Natural killer cell (primary cell): ENCODE measurements around the gene PES1. TPM values are rescaled to one million over a fixed set of nuclear protein-coding genes. Genes with fewer than 3 reads are reported as not detected.
A peak's percentile ranks its signal among the peaks of the same experiment; 100 is the strongest.

Experiments used
- ATAC-seq, 3 donors: fragments of 150-1000 bp in 2 of 3; fragments of 200-7000 bp in 1 of 3; cut with Tn5 transposase; 1 replicate in 1 of 3; 2 replicates in 2 of 3; pipeline ENCODE4 v1.10.0; 2021; ENCODE audit warnings: mild to moderate bottlenecking in 2 of 3, moderate library complexity in 2 of 3
- DNase-seq, 2 donors: peaks; one replicate each; pipeline versions ENCODE4 v3.0.0 to v3.0.0-alpha.2; 2013 to 2021; ENCODE audit warnings: mixed read lengths in 1 of 2
- H3K27ac ChIP-seq: one replicate; pipeline ENCODE4 v1.5.1; 2013; ENCODE audit warnings: mild to moderate bottlenecking, low read length
- H3K27me3 ChIP-seq: one replicate; pipeline ENCODE4 v1.6.1; 2013; ENCODE audit warnings: low read length; ENCODE audit not compliant: control insufficient read depth, insufficient read depth
- H3K36me3 ChIP-seq: one replicate; pipeline ENCODE4 v1.6.1; 2013; ENCODE audit warnings: low read length; ENCODE audit not compliant: control insufficient read depth, insufficient read depth
- H3K4me1 ChIP-seq: one replicate; pipeline ENCODE4 v1.6.1; 2013; ENCODE audit warnings: low read length; ENCODE audit not compliant: control insufficient read depth, insufficient read depth
- H3K4me3 ChIP-seq: one replicate; pipeline ENCODE4 v1.5.1; 2013; ENCODE audit warnings: low read length
- H3K9me3 ChIP-seq: one replicate; pipeline ENCODE4 v1.6.1; 2013; ENCODE audit warnings: low read length; ENCODE audit not compliant: control insufficient read depth, insufficient read depth
- H3K27ac Mint-ChIP-seq, 2 donors: one replicate each; pipeline ENCODE4 v1.8.0; 2022; ENCODE audit warnings: mild to moderate bottlenecking in 2 of 2, mixed read lengths in 2 of 2, moderate library complexity in 1 of 2
- H3K27me3 Mint-ChIP-seq, 2 donors: one replicate each; pipeline ENCODE4 v1.8.0; 2022; ENCODE audit warnings: low read depth in 2 of 2, mixed read lengths in 2 of 2
- H3K36me3 Mint-ChIP-seq: one replicate; pipeline ENCODE4 v1.8.0; 2022; ENCODE audit warnings: mixed read lengths
- H3K4me1 Mint-ChIP-seq, 2 donors: one replicate each; pipeline ENCODE4 v1.8.0; 2022; ENCODE audit warnings: mixed read lengths in 2 of 2
- H3K4me3 Mint-ChIP-seq: one replicate; pipeline ENCODE4 v1.8.0; 2022; ENCODE audit warnings: mild to moderate bottlenecking, moderate library complexity, mixed read lengths
- H3K9me3 Mint-ChIP-seq, 2 donors: one replicate each; pipeline ENCODE4 v1.8.0; 2022; ENCODE audit warnings: mixed read lengths in 2 of 2
- WGBS: methylation state at CpG from one replicate; pipeline ENCODE4 v1.1.7; 2013; ENCODE audit warnings: missing lambda C conversion rate; ENCODE audit not compliant: insufficient coverage; 5-methylcytosine and 5-hydroxymethylcytosine counted together
- intact Hi-C: fragments of 100-400 bp; cut with micrococcal nuclease; formaldehyde crosslinking; loops from one replicate; pipeline ENCODE4 v1.14.2; 2022
- total RNA-seq, 4 donors: library from RNA; stranded (reverse); fragments of 120-200 nt in 1 of 4; gene quantifications; one replicate each; pipeline versions ENCODE4 v1.2.3 to v1.2.4, GENCODE V29; 2013 to 2022
- TF ChIP-seq, protein P1 (sequence below): fragments of 200-600 bp; IDR thresholded peaks from one replicate; pipeline ENCODE4 v1.8.0; 2022; ENCODE audit warnings: antibody characterized with exemption

The PES1 gene
- total RNA-seq, 3 donors from 2014 or later (not counting 1 experiment from before 2014, with no cell fraction given): 30.9 to 39.7 (median 34.9) TPM

DNA sequence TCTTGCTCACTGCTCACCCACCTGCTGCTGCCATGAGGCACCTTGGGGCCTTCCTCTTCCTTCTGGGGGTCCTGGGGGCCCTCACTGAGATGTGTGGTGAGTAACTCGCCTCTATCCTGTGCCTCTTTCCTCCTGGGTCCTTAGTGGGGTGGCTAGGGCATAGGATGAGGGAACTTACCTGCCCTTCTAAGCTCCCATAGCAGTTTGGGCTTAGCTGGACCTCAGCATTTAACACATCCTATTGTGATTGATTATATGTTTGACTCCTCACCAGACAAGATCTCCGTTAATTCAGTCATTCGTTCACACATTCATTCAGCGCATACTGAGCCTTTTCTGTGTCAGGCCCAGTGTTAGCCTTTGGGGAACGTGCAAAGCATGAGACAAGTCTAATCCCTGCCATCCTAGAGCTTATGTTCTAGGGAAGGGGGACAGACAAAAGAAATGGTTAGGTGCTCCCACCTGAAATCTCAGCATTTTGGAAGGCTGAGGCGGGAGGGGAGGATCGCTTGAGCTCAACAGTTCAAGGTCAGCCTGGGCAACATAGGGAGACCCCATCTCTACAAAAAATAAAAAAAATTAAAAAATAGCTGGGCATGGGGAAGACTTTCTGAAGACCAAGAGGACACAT lies 15.7 kb upstream of the PES1 start:
- H3K27ac ChIP-seq: no peak overlapping the region
- H3K4me1 Mint-ChIP-seq: peaks cover 13 to 27% of the 10 kb centered on the region in 2 donors
- H3K4me1 ChIP-seq: peaks cover 47% of the 10 kb centered on the region

DNA sequence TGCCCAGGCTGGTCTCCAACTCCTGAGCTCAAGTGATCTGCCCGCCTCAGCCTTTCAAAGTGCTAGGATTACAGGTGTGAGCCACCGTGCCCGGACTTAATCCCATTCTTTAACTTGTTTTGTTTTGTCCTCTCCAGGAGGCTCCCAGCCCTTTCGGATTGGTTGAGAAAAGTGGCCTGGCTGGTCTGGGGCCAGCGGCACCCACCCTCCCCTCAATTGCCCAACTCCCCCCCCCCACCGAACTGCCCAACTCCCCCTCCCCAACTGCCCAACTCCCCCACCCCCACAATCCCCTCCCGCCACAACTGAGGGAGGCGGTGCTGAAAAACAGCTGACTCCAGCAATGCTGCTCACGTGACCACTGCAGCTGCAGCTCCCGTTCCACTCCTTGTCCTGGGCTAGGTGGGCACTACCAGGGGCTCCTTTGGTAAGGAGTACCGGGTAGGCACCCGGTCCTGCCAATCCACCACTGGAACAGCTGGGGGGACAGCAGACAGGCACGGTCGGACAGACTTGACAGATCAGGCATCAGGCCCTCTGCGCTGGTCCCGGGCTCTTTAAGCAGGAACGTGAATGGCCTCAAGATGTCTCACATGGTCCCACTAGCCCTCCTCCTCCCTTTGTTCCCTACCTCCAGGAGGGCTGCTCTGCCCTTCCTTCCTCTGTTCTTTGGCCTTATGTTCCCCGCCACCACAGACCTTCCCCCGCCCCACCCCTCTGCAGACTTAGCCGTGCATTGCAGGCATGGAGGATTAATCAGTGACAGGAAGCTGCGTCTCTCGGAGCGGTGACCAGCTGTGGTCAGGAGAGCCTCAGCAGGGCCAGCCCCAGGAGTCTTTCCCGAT lies 15.0 kb upstream of the PES1 start, which contains the start of gene TCN2:
TCN2 (plus strand) TSS at position 720 of the 845 bp plus-strand sequence. CDS start 158 bp downstream, outside the sequence.
- intact Hi-C loops: no loop called here
- TF ChIP-seq, protein P1, sequence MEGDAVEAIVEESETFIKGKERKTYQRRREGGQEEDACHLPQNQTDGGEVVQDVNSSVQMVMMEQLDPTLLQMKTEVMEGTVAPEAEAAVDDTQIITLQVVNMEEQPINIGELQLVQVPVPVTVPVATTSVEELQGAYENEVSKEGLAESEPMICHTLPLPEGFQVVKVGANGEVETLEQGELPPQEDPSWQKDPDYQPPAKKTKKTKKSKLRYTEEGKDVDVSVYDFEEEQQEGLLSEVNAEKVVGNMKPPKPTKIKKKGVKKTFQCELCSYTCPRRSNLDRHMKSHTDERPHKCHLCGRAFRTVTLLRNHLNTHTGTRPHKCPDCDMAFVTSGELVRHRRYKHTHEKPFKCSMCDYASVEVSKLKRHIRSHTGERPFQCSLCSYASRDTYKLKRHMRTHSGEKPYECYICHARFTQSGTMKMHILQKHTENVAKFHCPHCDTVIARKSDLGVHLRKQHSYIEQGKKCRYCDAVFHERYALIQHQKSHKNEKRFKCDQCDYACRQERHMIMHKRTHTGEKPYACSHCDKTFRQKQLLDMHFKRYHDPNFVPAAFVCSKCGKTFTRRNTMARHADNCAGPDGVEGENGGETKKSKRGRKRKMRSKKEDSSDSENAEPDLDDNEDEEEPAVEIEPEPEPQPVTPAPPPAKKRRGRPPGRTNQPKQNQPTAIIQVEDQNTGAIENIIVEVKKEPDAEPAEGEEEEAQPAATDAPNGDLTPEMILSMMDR: no peak
- Mint-ChIP-seq H3K9me3 (no peaks in the 10 kb centered on the region), H3K27ac (peak within 1 kb of the TSS in 1 of 2 donors; percentile 86), H3K36me3 (no peaks in the 10 kb centered on the region), H3K4me1 (peaks cover 13 to 27% of the 10 kb centered on the region in 2 donors), H3K27me3 (peaks cover 0 to 7% of the 10 kb centered on the region in 2 donors), H3K4me3 (peak within 1 kb of the TSS; percentile 75)
- Histone ChIP-seq H3K27ac (no peak within 1 kb of the TSS), H3K4me1 (peaks cover 47% of the 10 kb centered on the region), H3K27me3 (no peaks in the 10 kb centered on the region), H3K4me3 (peak within 1 kb of the TSS; percentile 50), H3K36me3 (no peaks in the 10 kb centered on the region), H3K9me3 (no peaks in the 10 kb centered on the region)
- DNase-seq (peak; percentile 29 to 50), ATAC-seq (peak; percentile 69 to 77 (median 73))
- WGBS: 6% methylated on average over 22 of the region's 24 CpGs

More for the DNA sequence above, 15.7 kb upstream of the PES1 start:
- intact Hi-C loops: no loop called here
- no peaks in the 10 kb centered on the region for H3K27me3 ChIP-seq
- no peak for DNase-seq
- Mint-ChIP-seq H3K9me3 (no peaks in the 10 kb centered on the region), H3K36me3 (no peaks in the 10 kb centered on the region), H3K27ac (peak overlapping the region in 1 of 2 donors; percentile 86), H3K4me3 (peak overlapping the region; percentile 75), H3K27me3 (peaks cover 0 to 7% of the 10 kb centered on the region in 2 donors)
- no peaks in the 10 kb centered on the region for H3K36me3 ChIP-seq
- no peak for ATAC-seq
- WGBS: 86% methylated on average over 6 of the region's 7 CpGs
- no peaks in the 10 kb centered on the region for H3K9me3 ChIP-seq
- TF ChIP-seq, protein P1: no peak
- peak overlapping the region; percentile 50 for H3K4me3 ChIP-seq

DNA sequence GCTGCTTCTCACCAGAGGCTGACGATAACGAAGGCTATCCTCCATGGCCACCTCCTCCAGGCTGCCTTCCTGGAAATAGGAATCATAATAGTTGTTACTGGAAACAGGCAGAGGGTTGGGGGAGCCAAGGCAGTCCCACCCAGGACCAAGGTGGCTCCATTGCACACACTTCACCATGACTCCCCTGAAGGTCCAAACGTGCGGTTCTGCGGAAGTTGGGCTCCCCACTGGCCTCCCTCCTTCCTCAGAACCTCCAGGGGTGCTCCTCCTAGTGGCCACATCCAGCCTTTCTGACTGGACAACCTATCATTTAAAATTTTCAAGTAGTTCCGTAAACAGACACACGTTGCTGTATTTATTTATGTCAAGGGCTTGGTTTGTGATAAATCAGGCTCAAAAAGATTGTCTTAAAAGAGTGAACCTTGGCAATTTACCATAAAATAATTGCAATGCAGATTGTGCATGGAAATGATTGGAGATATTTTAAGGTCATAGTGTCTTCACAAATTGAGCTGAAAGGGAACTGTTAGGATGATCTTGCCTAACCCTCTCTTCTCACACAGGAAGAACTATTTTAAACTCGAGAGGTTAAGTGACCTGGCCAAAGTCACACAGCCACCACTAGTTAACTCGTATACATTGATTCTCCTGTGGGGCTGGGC lies 13.9 kb upstream of the PES1 start:
- H3K4me1 ChIP-seq: peaks cover 47% of the 10 kb centered on the region
- Mint-ChIP-seq H3K4me1 (peaks cover 13 to 27% of the 10 kb centered on the region in 2 donors), H3K4me3 (peak overlapping the region; percentile 75), H3K36me3 (no peaks in the 10 kb centered on the region), H3K27ac (peak overlapping the region in 1 of 2 donors; percentile 27), H3K27me3 (peaks cover 0 to 7% of the 10 kb centered on the region in 2 donors), H3K9me3 (no peaks in the 10 kb centered on the region)
- H3K9me3 ChIP-seq: no peaks in the 10 kb centered on the region
- intact Hi-C loops: no loop called here
- peak in 1 of 2 donors; percentile 64 for DNase-seq
- TF ChIP-seq, protein P1: peak; percentile 77
- H3K27me3 ChIP-seq: no peaks in the 10 kb centered on the region
- 38% methylated on average over 7 of the region's 9 CpGs for WGBS
- H3K4me3 ChIP-seq: no peak overlapping the region
- peak; percentile 60 to 67 (median 67) for ATAC-seq
- H3K27ac ChIP-seq: no peak overlapping the region
- H3K36me3 ChIP-seq: no peaks in the 10 kb centered on the region
